ENCODE measurements around the gene PTPRN2. TPM values are rescaled to one million over a fixed set of nuclear protein-coding genes. Genes with fewer than 3 reads are reported as not detected.

The PTPRN2 gene
- total and polyA plus RNA-seq, 2 of the 13 experiments (the other 11 are each of a cell fraction or from before 2014, with no cell fraction given), result 2.5 to 24.2 TPM

DNA sequence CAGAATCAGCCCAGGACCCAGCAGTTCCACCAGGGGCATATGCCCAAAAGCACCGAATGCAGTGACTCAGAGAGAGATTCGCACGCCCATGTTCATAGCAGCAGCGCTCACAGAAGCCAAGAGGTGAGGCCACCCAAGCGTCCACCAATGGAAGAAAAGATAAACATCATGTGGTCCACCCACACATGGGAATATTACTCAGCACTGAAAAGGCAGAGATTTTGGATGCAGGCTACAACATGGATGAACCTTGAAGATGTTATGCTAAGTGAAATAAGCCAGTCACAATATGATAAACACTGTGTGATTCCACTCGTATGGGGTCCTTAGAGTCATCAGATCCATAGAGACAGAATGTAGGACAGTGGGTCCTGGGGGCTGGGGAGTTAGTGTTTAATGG lies 823.4 kb downstream of the PTPRN2 start:
- H3K27me3 ChIP-seq (ENCODE audit: control insufficient read depth in 1 of 2, insufficient read depth in 2 of 2, low read length in 2 of 2), result no peaks in the 10 kb centered on the region; a peak in 1 of 5 replicates
- BruUV-seq (replicated peaks), result no TSS peak
- no peak overlapping the region for H3K4me3 ChIP-seq (replicated peaks in 1 of 3; ENCODE audit: insufficient read depth in 1 of 3, low read depth in 2 of 3, low read length in 3 of 3)
- H3K36me3 ChIP-seq (replicated peaks in 1 of 2; ENCODE audit: control insufficient read depth in 1 of 2, insufficient read depth in 2 of 2, low read length in 2 of 2), result no peaks in the 10 kb centered on the region
- no peak overlapping the region for H3K4me2 ChIP-seq (ENCODE audit: low read depth, low read length)
- no peak overlapping the region for H3K9ac ChIP-seq (ENCODE audit: insufficient read depth, low read depth, low read length)
- in situ Hi-C loops (cut with HindIII; ENCODE audit: extremely low pct_ligation_motif_present, low pct_unique_long_range_greater_than_20kb), result no loop called here
- no peaks in the 10 kb centered on the region for H3K79me2 ChIP-seq (ENCODE audit: insufficient read depth, low read length)
- H4K20me1 ChIP-seq (ENCODE audit: insufficient read depth, low read length), result peaks cover 5% of the 10 kb centered on the region; the same call in 1 of the 2 replicates
- ChIA-PET CTCF (ENCODE audit: low intra/inter-chr PET ratio, low total read pairs) (no interaction called here), POLR2A (no interaction called here)
- intact Hi-C loops (cut with micrococcal nuclease; ENCODE audit: unreplicated experiment), result no loop called here
- ATAC-seq (no peak), DNase-seq (ENCODE audit: low spot score) (no peak), FAIRE-seq (no peak)
- no peaks in the 10 kb centered on the region for H3K4me1 ChIP-seq (ENCODE audit: insufficient read depth, low read length)
- no peak for TF ChIP-seq ZNF251 (CRISPR knock-in tag; IDR thresholded peaks at IDR 0.05)
- no peak for TF ChIP-seq ZNF44 (CRISPR knock-in tag; IDR thresholded peaks at IDR 0.05)
- no peak for TF ChIP-seq ETV5 (CRISPR knock-in tag; IDR thresholded peaks at IDR 0.05; ENCODE audit: borderline replicate concordance)
- TF ChIP-seq PHF20 (CRISPR knock-in tag; IDR thresholded peaks at IDR 0.05), result no peak
- no peak for TF ChIP-seq ZNF782 (CRISPR knock-in tag; IDR thresholded peaks at IDR 0.05; ENCODE audit: borderline replicate concordance)
- TF ChIP-seq XBP1 (CRISPR knock-in tag; IDR thresholded peaks at IDR 0.05), result no peak
- TF ChIP-seq, protein P1, sequence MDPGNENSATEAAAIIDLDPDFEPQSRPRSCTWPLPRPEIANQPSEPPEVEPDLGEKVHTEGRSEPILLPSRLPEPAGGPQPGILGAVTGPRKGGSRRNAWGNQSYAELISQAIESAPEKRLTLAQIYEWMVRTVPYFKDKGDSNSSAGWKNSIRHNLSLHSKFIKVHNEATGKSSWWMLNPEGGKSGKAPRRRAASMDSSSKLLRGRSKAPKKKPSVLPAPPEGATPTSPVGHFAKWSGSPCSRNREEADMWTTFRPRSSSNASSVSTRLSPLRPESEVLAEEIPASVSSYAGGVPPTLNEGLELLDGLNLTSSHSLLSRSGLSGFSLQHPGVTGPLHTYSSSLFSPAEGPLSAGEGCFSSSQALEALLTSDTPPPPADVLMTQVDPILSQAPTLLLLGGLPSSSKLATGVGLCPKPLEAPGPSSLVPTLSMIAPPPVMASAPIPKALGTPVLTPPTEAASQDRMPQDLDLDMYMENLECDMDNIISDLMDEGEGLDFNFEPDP (CRISPR knock-in tag; conservative IDR thresholded peaks at IDR 0.05), result no peak
- no peak for TF ChIP-seq KLF16 (CRISPR knock-in tag; IDR thresholded peaks at IDR 0.05)
- no peak overlapping the region for H2AFZ ChIP-seq (ENCODE audit: low read length)
- peaks cover 18% of the 10 kb centered on the region for H3K9me3 ChIP-seq (ENCODE audit: low read length)
- WGBS (ENCODE audit: low lambda C conversion rate), result 59% methylated on average over 6 of the region's 6 CpGs
- no peak overlapping the region for H3K27ac ChIP-seq (ENCODE audit: extremely low read length, insufficient read depth, low read length)
